DOHH2 (cell line): ENCODE measurements around the gene LIFR.

Experiments used
- EZH2phosphoT487 ChIP-seq: fragments of 200-600 bp; sonication (generic); IDR thresholded peaks from 2 replicates; pipeline ENCODE4 v1.6.1; 2017; ENCODE audit warnings: borderline replicate concordance, mild to moderate bottlenecking, antibody characterized with exemption, low read length, moderate library complexity, mixed read lengths
- TF ChIP-seq, protein P1 (sequence below): fragments of 200-600 bp; sonication (generic); IDR thresholded peaks from one replicate; pipeline ENCODE4 v1.5.1; 2014; ENCODE audit warnings: antibody characterized with exemption, mild to moderate bottlenecking, low read depth, low read length; ENCODE audit not compliant: poor library complexity, severe bottlenecking

DNA sequence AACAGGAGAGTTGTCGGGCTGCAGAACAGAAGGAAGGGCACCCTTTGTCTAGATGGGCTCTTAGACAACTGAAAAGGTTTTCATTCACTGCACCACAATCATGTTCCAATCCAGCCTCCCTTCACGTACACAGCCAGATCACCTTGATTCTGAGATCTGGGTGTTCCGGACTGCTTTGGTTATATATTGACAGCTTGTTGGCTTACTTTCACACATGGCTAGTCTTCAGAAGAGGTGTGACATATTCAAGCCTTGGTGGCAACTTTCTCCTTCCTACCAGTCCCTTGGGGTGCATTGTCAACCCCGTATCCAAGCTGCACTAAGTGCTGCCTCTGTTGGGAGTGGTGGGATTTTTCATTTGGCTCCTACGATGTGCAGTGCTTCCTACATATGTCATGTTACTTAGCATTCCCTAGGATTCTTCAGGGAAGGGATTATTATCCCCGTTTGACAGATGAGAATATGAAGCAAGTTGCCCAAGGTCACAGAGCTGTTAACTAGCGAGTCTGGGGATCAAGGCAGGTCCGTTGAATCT lies 100.6 kb downstream of the LIFR start:
- TF ChIP-seq, protein P1, sequence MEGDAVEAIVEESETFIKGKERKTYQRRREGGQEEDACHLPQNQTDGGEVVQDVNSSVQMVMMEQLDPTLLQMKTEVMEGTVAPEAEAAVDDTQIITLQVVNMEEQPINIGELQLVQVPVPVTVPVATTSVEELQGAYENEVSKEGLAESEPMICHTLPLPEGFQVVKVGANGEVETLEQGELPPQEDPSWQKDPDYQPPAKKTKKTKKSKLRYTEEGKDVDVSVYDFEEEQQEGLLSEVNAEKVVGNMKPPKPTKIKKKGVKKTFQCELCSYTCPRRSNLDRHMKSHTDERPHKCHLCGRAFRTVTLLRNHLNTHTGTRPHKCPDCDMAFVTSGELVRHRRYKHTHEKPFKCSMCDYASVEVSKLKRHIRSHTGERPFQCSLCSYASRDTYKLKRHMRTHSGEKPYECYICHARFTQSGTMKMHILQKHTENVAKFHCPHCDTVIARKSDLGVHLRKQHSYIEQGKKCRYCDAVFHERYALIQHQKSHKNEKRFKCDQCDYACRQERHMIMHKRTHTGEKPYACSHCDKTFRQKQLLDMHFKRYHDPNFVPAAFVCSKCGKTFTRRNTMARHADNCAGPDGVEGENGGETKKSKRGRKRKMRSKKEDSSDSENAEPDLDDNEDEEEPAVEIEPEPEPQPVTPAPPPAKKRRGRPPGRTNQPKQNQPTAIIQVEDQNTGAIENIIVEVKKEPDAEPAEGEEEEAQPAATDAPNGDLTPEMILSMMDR = no peak
- no peak for TF ChIP-seq EZH2phosphoT487
